B cell (primary cell): ENCODE measurements around the gene GGT6. TPM values are rescaled to one million over a fixed set of nuclear protein-coding genes. Genes with fewer than 3 reads are reported as not detected.

Source experiments
- ATAC-seq: fragments of 200-7000 bp; cut with Tn5 transposase; one replicate; pipeline ENCODE4 v1.10.0; 2021; ENCODE audit warnings: low read depth, mild to moderate bottlenecking, moderate number of reproducible peaks, moderate library complexity
- CTCF ChIA-PET: fragments of 350-600 bp; sonication (Branson Sonifier 250); formaldehyde crosslinking; loops from one replicate; lab custom pipeline; 2021; ENCODE audit warnings: antibody characterized with exemption, inconsistent platforms; lab: Charles Lee
- POLR2A ChIA-PET: fragments of 350-600 bp; sonication (Branson Sonifier 250); formaldehyde crosslinking; loops from one replicate; lab custom pipeline; 2021; ENCODE audit warnings: antibody characterized with exemption; lab: Charles Lee
- DNase-seq: peaks from one replicate; pipeline ENCODE4 v3.0.0; 2013
- H2AFZ ChIP-seq: 2 replicates; pipeline ENCODE4 v1.6.1; 2012; ENCODE audit warnings: mild to moderate bottlenecking, low read depth, low read length; ENCODE audit not compliant: insufficient read depth, poor library complexity, severe bottlenecking
- H3K27ac ChIP-seq, 2 donors: 1 replicate in 1 of 2; 2 replicates in 1 of 2; pipeline ENCODE4 v1.5.1; 2012 to 2013; ENCODE audit warnings: low read length in 2 of 2, mild to moderate bottlenecking in 2 of 2, moderate library complexity in 1 of 2
- H3K27me3 ChIP-seq, 4 experiments: fragments of 200-600 bp in 1 of 4; sonication (generic) in 1 of 4; replicated peaks in 1 of 4; 1 replicate in 2 of 4; 2 replicates in 2 of 4; pipeline versions ENCODE4 v1.6.1 to v1.7.0; 2013 to 2016; ENCODE audit warnings: low read length in 3 of 4, mild to moderate bottlenecking in 2 of 4, mixed read lengths in 1 of 4, moderate library complexity in 1 of 4; ENCODE audit not compliant: insufficient read depth in 4 of 4, control insufficient read depth in 3 of 4; ENCODE audit errors: control extremely low read depth in 1 of 4
- H3K36me3 ChIP-seq, 2 experiments: replicated peaks in 1 of 2; 1 replicate in 1 of 2; 2 replicates in 1 of 2; pipeline versions ENCODE4 v1.6.1 to v1.7.1; 2013; ENCODE audit warnings: low read length in 1 of 2; ENCODE audit not compliant: insufficient read depth in 2 of 2, control insufficient read depth in 1 of 2; ENCODE audit errors: control extremely low read depth in 1 of 2, extremely low read depth in 1 of 2
- H3K4me1 ChIP-seq, 2 donors: fragments of 200-600 bp in 1 of 2; sonication (generic) in 1 of 2; 1 replicate in 1 of 2; 2 replicates in 1 of 2; pipeline versions ENCODE4 v1.5.1 to v1.6.1; 2013 to 2017; ENCODE audit warnings: low read length in 2 of 2; ENCODE audit not compliant: control insufficient read depth in 2 of 2, insufficient read depth in 2 of 2
- H3K4me2 ChIP-seq: replicated peaks from 2 replicates; pipeline ENCODE3; 2012; ENCODE audit warnings: mild to moderate bottlenecking, low read depth, low read length; ENCODE audit not compliant: poor library complexity, severe bottlenecking
- H3K4me3 ChIP-seq, 5 experiments: fragments of 200-600 bp in 1 of 5; sonication (generic) in 1 of 5; 1 replicate in 3 of 5; 2 replicates in 2 of 5; pipeline versions ENCODE4 v1.5.1 to v1.7.0; 2011 to 2016; ENCODE audit warnings: low read length in 4 of 5, mild to moderate bottlenecking in 4 of 5, low read depth in 2 of 5, control low read depth in 1 of 5, moderate library complexity in 1 of 5; ENCODE audit not compliant: insufficient read depth in 1 of 5; ENCODE audit errors: control extremely low read depth in 1 of 5, extremely low read depth in 1 of 5
- H3K79me2 ChIP-seq: fragments of 200-600 bp; sonication (generic); one replicate; pipeline ENCODE4 v1.6.0; 2016; ENCODE audit warnings: low read length; ENCODE audit not compliant: control insufficient read depth, insufficient read depth
- H3K9ac ChIP-seq: fragments of 200-600 bp; sonication (generic); 2 replicates; pipeline ENCODE4 v1.6.1; 2017; ENCODE audit warnings: mild to moderate bottlenecking, low read length, moderate library complexity
- H3K9me3 ChIP-seq, 3 donors: one replicate each; pipeline versions ENCODE4 v1.6.1 to v1.7.1; 2013; ENCODE audit warnings: low read length in 2 of 3; ENCODE audit not compliant: control insufficient read depth in 2 of 3, insufficient read depth in 1 of 3; ENCODE audit errors: control extremely low read depth in 1 of 3
- H4K20me1 ChIP-seq: 2 replicates; pipeline ENCODE4 v1.6.0; 2012; ENCODE audit warnings: mild to moderate bottlenecking, low read length; ENCODE audit not compliant: insufficient read depth, control insufficient read depth, poor library complexity, severe bottlenecking
- H3K27ac Mint-ChIP-seq: one replicate; pipeline ENCODE4 v1.8.0; 2021; ENCODE audit warnings: mixed read lengths
- H3K27me3 Mint-ChIP-seq: one replicate; pipeline ENCODE4 v1.8.0; 2021; ENCODE audit warnings: mixed read lengths
- H3K4me1 Mint-ChIP-seq: one replicate; pipeline ENCODE4 v1.8.0; 2021; ENCODE audit warnings: mixed read lengths
- H3K4me3 Mint-ChIP-seq: one replicate; pipeline ENCODE4 v1.8.0; 2021; ENCODE audit warnings: mixed read lengths
- H3K9me3 Mint-ChIP-seq: one replicate; pipeline ENCODE4 v1.8.0; 2022; ENCODE audit warnings: mixed read lengths; ENCODE audit not compliant: insufficient read depth
- EZH2 ChIP-seq: IDR thresholded peaks from 2 replicates; pipeline ENCODE4 v1.6.1; 2012; ENCODE audit warnings: borderline replicate concordance, low read depth, mild to moderate bottlenecking, moderate library complexity, low read length; ENCODE audit not compliant: insufficient read depth, poor library complexity, severe bottlenecking
- WGBS: methylation state at CpG from one replicate; pipeline ENCODE4 v1.1.5; 2013; ENCODE audit warnings: missing lambda C conversion rate; ENCODE audit not compliant: insufficient coverage; 5-methylcytosine and 5-hydroxymethylcytosine counted together
- intact Hi-C: fragments of 100-400 bp; cut with micrococcal nuclease; formaldehyde crosslinking; loops from one replicate; pipeline ENCODE4 v1.10.0; 2022
- polyA plus RNA-seq: library from polyadenylated mRNA; depleted of rRNA; stranded (reverse); fragments of >200 nt; gene quantifications from 2 replicates; pipeline ENCODE4 v1.2.3, GENCODE V29; 2012
- total RNA-seq, 2 donors: library from RNA; stranded (reverse); fragments of 120-200 nt in 1 of 2; gene quantifications; 1 replicate in 1 of 2; 2 replicates in 1 of 2; pipeline versions ENCODE4 v1.2.3 to v1.2.4, GENCODE V29; 2013 to 2022
- TF ChIP-seq, protein P1 (sequence below): fragments of 200-600 bp; IDR thresholded peaks from one replicate; pipeline ENCODE4 v1.8.0; 2022; ENCODE audit warnings: antibody characterized with exemption, mild to moderate bottlenecking

Gene GGT6
- total and polyA plus RNA-seq, 2 donors (not counting 1 experiment from before 2014, with no cell fraction given): not detected

DNA sequence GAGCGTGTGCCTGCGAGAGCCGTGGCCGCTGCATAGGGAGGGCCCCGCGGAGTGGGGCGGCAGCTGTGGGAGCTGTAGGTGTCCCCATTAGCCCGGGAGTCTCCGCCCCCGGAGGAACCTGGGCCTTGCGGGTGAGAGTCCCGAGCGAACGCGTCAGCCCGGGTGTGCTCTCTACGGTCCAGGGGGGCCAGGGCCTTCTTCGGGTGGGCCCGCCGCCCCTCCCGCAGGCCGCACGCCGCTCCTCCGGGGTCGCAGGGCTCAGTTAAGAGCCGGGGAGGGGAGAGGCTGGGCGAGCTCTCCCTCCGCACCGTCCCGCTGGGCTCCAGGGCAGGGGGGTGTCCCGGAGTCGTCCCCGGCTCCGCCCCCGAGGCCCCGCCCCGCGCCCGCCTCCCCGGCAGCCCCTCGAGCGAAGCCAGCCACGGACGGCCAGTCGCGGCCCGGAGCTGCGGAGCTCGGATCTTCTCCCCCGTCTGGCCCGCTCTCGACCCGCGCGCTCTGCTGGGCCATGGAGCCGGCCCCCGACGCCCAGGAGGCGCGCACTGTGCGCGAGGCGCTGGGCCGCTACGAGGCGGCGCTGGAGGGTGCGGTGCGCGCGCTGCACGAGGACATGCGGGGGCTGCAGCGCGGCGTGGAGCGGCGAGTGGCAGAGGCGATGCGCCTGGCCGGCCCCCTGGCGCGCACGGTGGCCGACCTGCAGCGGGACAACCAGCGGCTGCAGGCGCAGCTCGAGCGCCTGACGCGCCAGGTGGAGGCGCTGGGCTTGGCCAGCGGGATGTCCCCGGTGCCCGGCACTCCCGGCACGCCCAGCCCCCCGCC is 23.9 kb upstream of the GGT6 start, which contains the start of gene SMTNL2:
Gene SMTNL2 (plus strand): TSS at position 429 of the 816 bp plus-strand sequence. CDS start 77 bp downstream, at position 506.
- ATAC-seq (peak; percentile 58), DNase-seq (peak; percentile 51)
- no peaks in the 10 kb centered on the region for H3K9me3 Mint-ChIP-seq
- Histone ChIP-seq H3K27ac (no peak within 1 kb of the TSS), H3K9ac (peak within 1 kb of the TSS; percentile 52), H3K4me2 (peak within 1 kb of the TSS; percentile 89), H3K79me2 (no peaks in the 10 kb centered on the region), H3K4me3 (peak within 1 kb of the TSS in 4 of 5 experiments; percentile 20 to 47 (median 41)), H3K27me3 (peaks cover 0 to 41% (median 22%) of the 10 kb centered on the region in 4 experiments), H2AFZ (peak within 1 kb of the TSS; percentile 50), H3K36me3 (no peaks in the 10 kb centered on the region), H4K20me1 (no peaks in the 10 kb centered on the region), H3K4me1 (peaks cover 8 to 16% of the 10 kb centered on the region in 2 donors), H3K9me3 (peaks cover 0 to 7% (median 0%) of the 10 kb centered on the region in 3 donors)
- intact Hi-C loops: no loop called here
- H3K27ac Mint-ChIP-seq: no peak within 1 kb of the TSS
- no peak for TF ChIP-seq EZH2
- TF ChIP-seq, protein P1, sequence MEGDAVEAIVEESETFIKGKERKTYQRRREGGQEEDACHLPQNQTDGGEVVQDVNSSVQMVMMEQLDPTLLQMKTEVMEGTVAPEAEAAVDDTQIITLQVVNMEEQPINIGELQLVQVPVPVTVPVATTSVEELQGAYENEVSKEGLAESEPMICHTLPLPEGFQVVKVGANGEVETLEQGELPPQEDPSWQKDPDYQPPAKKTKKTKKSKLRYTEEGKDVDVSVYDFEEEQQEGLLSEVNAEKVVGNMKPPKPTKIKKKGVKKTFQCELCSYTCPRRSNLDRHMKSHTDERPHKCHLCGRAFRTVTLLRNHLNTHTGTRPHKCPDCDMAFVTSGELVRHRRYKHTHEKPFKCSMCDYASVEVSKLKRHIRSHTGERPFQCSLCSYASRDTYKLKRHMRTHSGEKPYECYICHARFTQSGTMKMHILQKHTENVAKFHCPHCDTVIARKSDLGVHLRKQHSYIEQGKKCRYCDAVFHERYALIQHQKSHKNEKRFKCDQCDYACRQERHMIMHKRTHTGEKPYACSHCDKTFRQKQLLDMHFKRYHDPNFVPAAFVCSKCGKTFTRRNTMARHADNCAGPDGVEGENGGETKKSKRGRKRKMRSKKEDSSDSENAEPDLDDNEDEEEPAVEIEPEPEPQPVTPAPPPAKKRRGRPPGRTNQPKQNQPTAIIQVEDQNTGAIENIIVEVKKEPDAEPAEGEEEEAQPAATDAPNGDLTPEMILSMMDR: no peak
- H3K4me3 Mint-ChIP-seq: peak within 1 kb of the TSS; percentile 88
- peaks cover 8% of the 10 kb centered on the region for H3K4me1 Mint-ChIP-seq
- POLR2A ChIA-PET: interaction anchor here (0.6 kb wide), 1 partner anchor 20 kb away, joined by 3 read pairs; no protein-coding TSS in a partner anchor
- WGBS: 2% methylated on average over 100 of the region's 100 CpGs
- CTCF ChIA-PET: no interaction called here
- peaks cover 44% of the 10 kb centered on the region for H3K27me3 Mint-ChIP-seq

DNA sequence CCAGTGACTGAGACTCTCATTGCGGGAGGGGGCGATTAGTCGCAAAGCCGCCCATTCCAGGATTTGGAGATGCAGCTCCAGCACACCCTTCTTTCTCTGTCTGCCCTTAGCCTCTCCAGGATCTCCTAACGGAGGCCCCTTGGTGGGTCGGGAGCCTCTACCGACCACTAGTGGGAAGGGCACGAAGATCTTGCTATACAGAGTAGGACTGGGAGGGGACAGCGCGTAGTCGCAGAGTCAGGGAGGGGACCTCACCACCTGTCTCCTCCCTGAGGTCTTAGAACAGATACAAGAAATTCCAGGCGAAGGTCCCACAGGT is 23.4 kb upstream of the GGT6 start:
- TF ChIP-seq, protein P1: no peak
- TF ChIP-seq EZH2: no peak
- H3K9me3 Mint-ChIP-seq: no peaks in the 10 kb centered on the region
- Histone ChIP-seq H3K79me2 (no peaks in the 10 kb centered on the region), H3K36me3 (no peaks in the 10 kb centered on the region), H3K9ac (peak overlapping the region; percentile 52), H3K27ac (no peak overlapping the region), H3K4me1 (peaks cover 8 to 16% of the 10 kb centered on the region in 2 donors), H3K4me2 (peak overlapping the region; percentile 89), H3K9me3 (peaks cover 0 to 7% (median 0%) of the 10 kb centered on the region in 3 donors), H4K20me1 (no peaks in the 10 kb centered on the region), H2AFZ (peak overlapping the region; percentile 50), H3K4me3 (peak overlapping the region in 4 of 5 experiments; percentile 20 to 47 (median 41)), H3K27me3 (peaks cover 0 to 41% (median 22%) of the 10 kb centered on the region in 4 experiments)
- ATAC-seq (peak; percentile 59), DNase-seq (no peak)
- H3K27ac Mint-ChIP-seq: no peak overlapping the region
- peaks cover 8% of the 10 kb centered on the region for H3K4me1 Mint-ChIP-seq
- ChIA-PET CTCF (no interaction called here), POLR2A (interaction anchor here (0.6 kb wide), 1 partner anchor 19 kb away, joined by 3 read pairs; no protein-coding TSS in a partner anchor)
- intact Hi-C loops: no loop called here
- 38% methylated on average over 9 of the region's 12 CpGs for WGBS
- H3K4me3 Mint-ChIP-seq: peak overlapping the region; percentile 88
- peaks cover 44% of the 10 kb centered on the region for H3K27me3 Mint-ChIP-seq
